H9 (cell line): ENCODE measurements around the gene ATF4. TPM values are rescaled to one million over a fixed set of nuclear protein-coding genes. Genes with fewer than 3 reads are reported as not detected.

Experiments used
- DNase-seq: peaks from one replicate; pipeline ENCODE4 v3.0.0-alpha.2; 2017
- H2AFZ ChIP-seq: one replicate; pipeline ENCODE4 v1.6.1; 2013; ENCODE audit warnings: mild to moderate bottlenecking, low read length, control low read depth, moderate library complexity
- H2AK5ac ChIP-seq: 2 replicates; pipeline ENCODE4 v1.6.1; 2013; ENCODE audit warnings: low read length, control low read depth, mixed read lengths; ENCODE audit not compliant: insufficient read length
- H2BK120ac ChIP-seq: one replicate; pipeline ENCODE4 v1.6.1; 2013; ENCODE audit warnings: low read depth, mild to moderate bottlenecking, low read length, control low read depth, inconsistent platforms; ENCODE audit not compliant: poor library complexity, severe bottlenecking
- H2BK12ac ChIP-seq: 2 replicates; pipeline ENCODE4 v1.6.1; 2013; ENCODE audit warnings: low read length, control low read depth, mixed read lengths, low read depth; ENCODE audit not compliant: insufficient read length
- H2BK15ac ChIP-seq: 2 replicates; pipeline ENCODE4 v1.6.1; 2013; ENCODE audit warnings: low read depth, low read length, control low read depth
- H2BK20ac ChIP-seq: one replicate; pipeline ENCODE4 v1.6.1; 2013; ENCODE audit warnings: low read depth, mild to moderate bottlenecking, low read length, control low read depth, inconsistent platforms; ENCODE audit not compliant: poor library complexity, severe bottlenecking
- H2BK5ac ChIP-seq: 2 replicates; pipeline ENCODE4 v1.6.1; 2013; ENCODE audit warnings: low read length, control low read depth, mixed read lengths; ENCODE audit not compliant: insufficient read length
- H3K14ac ChIP-seq: 2 replicates; pipeline ENCODE4 v1.6.1; 2013; ENCODE audit warnings: low read length, control low read depth; ENCODE audit not compliant: insufficient read depth
- H3K18ac ChIP-seq: 2 replicates; pipeline ENCODE4 v1.6.1; 2013; ENCODE audit warnings: low read depth, mild to moderate bottlenecking, mixed read lengths, low read length, control low read depth; ENCODE audit not compliant: insufficient read length
- H3K23ac ChIP-seq: 2 replicates; pipeline ENCODE4 v1.6.1; 2013; ENCODE audit warnings: low read length, control low read depth, mixed read lengths, low read depth; ENCODE audit not compliant: insufficient read length
- H3K23me2 ChIP-seq: 2 replicates; pipeline ENCODE4 v1.6.1; 2013; ENCODE audit warnings: low read depth, mild to moderate bottlenecking, mixed read lengths, low read length, control low read depth; ENCODE audit not compliant: insufficient read length, poor library complexity, severe bottlenecking
- H3K27ac ChIP-seq: 2 replicates; pipeline ENCODE4 v1.5.1; 2013; ENCODE audit warnings: low read length, control low read depth, mixed read lengths, low read depth; ENCODE audit not compliant: insufficient read length
- H3K27me3 ChIP-seq: 2 replicates; pipeline ENCODE4 v1.6.1; 2013; ENCODE audit warnings: low read length, control low read depth, inconsistent platforms; ENCODE audit not compliant: insufficient read depth
- H3K4ac ChIP-seq: 2 replicates; pipeline ENCODE4 v1.6.1; 2013; ENCODE audit warnings: low read depth, mild to moderate bottlenecking, control low read depth, inconsistent platforms, low read length, moderate library complexity
- H3K4me1 ChIP-seq: 2 replicates; pipeline ENCODE4 v1.6.1; 2013; ENCODE audit warnings: low read length, control low read depth, inconsistent platforms; ENCODE audit not compliant: insufficient read depth
- H3K4me2 ChIP-seq: 2 replicates; pipeline ENCODE4 v1.6.1; 2013; ENCODE audit warnings: low read length, control low read depth, mixed read lengths; ENCODE audit not compliant: insufficient read length, insufficient read depth
- H3K56ac ChIP-seq: 2 replicates; pipeline ENCODE4 v1.6.1; 2013; ENCODE audit warnings: low read depth, mild to moderate bottlenecking, mixed read lengths, low read length, control low read depth; ENCODE audit not compliant: insufficient read length
- H3K79me1 ChIP-seq: 2 replicates; pipeline ENCODE4 v1.6.1; 2013; ENCODE audit warnings: low read depth, mild to moderate bottlenecking, moderate library complexity, low read length, control low read depth, inconsistent platforms; ENCODE audit not compliant: insufficient read depth, poor library complexity, severe bottlenecking
- H3K79me2 ChIP-seq: 2 replicates; pipeline ENCODE4 v1.6.1; 2013; ENCODE audit warnings: low read length, control low read depth, inconsistent platforms; ENCODE audit not compliant: insufficient read depth
- H3K9ac ChIP-seq: 2 replicates; pipeline ENCODE4 v1.6.1; 2013; ENCODE audit warnings: low read length, control low read depth, mixed read lengths; ENCODE audit not compliant: insufficient read length; ENCODE audit errors: extremely low read depth
- H3K9me3 ChIP-seq: one replicate; pipeline ENCODE4 v1.6.1; 2013; ENCODE audit warnings: low read depth, low read length, inconsistent platforms; ENCODE audit not compliant: control insufficient read depth
- H3T11ph ChIP-seq: one replicate; pipeline ENCODE4 v1.6.1; 2013; ENCODE audit warnings: mild to moderate bottlenecking, low read length, control low read depth, inconsistent platforms
- H4K20me1 ChIP-seq: one replicate; pipeline ENCODE4 v1.6.1; 2013; ENCODE audit not compliant: control insufficient read depth, insufficient read length, insufficient read depth
- H4K5ac ChIP-seq: 2 replicates; pipeline ENCODE4 v1.6.1; 2013; ENCODE audit warnings: low read depth, mild to moderate bottlenecking, mixed read lengths, low read length, control low read depth; ENCODE audit not compliant: insufficient read length
- H4K8ac ChIP-seq: replicated peaks from 2 replicates; pipeline ENCODE4 v1.6.1; 2013; ENCODE audit warnings: low read length, control low read depth, mixed read lengths, low read depth; ENCODE audit not compliant: insufficient read length
- H4K91ac ChIP-seq: 2 replicates; pipeline ENCODE4 v1.6.1; 2013; ENCODE audit warnings: low read depth, mild to moderate bottlenecking, moderate library complexity, mixed read lengths, low read length, control low read depth; ENCODE audit not compliant: insufficient read length
- H3K27ac Mint-ChIP-seq, 3 experiments: 2 replicates in 2 of 3; 3 replicates in 1 of 3; pipeline ENCODE4 v1.8.0; 2020 to 2021; ENCODE audit warnings: mixed read lengths in 3 of 3, mild to moderate bottlenecking in 1 of 3, moderate library complexity in 1 of 3
- H3K27me3 Mint-ChIP-seq: 2 replicates; pipeline ENCODE4 v1.8.0; 2021; ENCODE audit warnings: low read depth, mild to moderate bottlenecking, moderate library complexity, mixed read lengths
- H3K36me3 Mint-ChIP-seq, 3 experiments: 2 replicates in 2 of 3; 3 replicates in 1 of 3; pipeline ENCODE4 v1.8.0; 2020 to 2021; ENCODE audit warnings: low read depth in 3 of 3, mixed read lengths in 3 of 3; ENCODE audit not compliant: insufficient read depth in 1 of 3
- H3K4me1 Mint-ChIP-seq, 2 experiments: 2 replicates each; pipeline ENCODE4 v1.8.0; 2020; ENCODE audit warnings: mixed read lengths in 2 of 2
- H3K4me3 Mint-ChIP-seq, 2 experiments: 2 replicates in 1 of 2; 3 replicates in 1 of 2; pipeline ENCODE4 v1.8.0; 2020 to 2021; ENCODE audit warnings: mild to moderate bottlenecking in 2 of 2, mixed read lengths in 2 of 2, moderate library complexity in 1 of 2
- H3K9me3 Mint-ChIP-seq, 2 experiments: 2 replicates in 1 of 2; 3 replicates in 1 of 2; pipeline ENCODE4 v1.8.0; 2020; ENCODE audit warnings: mild to moderate bottlenecking in 2 of 2, mixed read lengths in 2 of 2, moderate library complexity in 1 of 2
- WGBS: extraction: QIAGEN DNeasy Blood & Tissue Kit; methylation state at CpG from one replicate; pipeline ENCODE4 v1.1.7; 2013; ENCODE audit warnings: missing lambda C conversion rate, low lambda C conversion rate, mixed read lengths; ENCODE audit not compliant: insufficient read length; ENCODE audit errors: extremely low coverage; 5-methylcytosine and 5-hydroxymethylcytosine counted together
- total RNA-seq: library from RNA; stranded (reverse); gene quantifications from 2 replicates; pipeline ENCODE4 v1.2.1, GENCODE V29; 2021
- TF ChIP-seq, protein P1 (sequence below): fragments of 200-600 bp; sonication (generic); conservative IDR thresholded peaks from 3 replicates; pipeline ENCODE4 v1.8.0; 2021; ENCODE audit warnings: antibody characterized with exemption, mild to moderate bottlenecking

Gene ATF4
- total RNA-seq, 1 experiment from 2014 or later: 455 TPM

DNA sequence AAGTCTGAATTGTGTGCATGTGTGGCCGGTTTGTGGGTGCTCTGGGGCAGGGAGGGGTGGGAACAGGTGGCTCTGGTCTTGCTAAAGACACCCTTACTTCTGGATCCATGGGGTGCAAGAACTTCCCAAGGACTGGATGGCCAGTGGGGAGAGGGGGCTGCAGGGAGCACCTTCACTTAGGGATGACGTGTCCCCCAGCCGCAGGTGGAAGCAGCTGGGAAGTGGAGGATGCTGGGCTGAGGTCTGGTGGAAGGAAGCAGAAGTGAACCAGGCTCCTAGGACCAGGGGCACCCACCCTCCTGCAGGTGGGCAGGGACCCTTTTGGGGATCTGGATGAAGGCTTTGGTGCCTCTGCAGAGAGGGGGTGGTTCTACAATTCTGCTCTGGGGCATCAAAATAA is 28.2 kb upstream of the ATF4 start:
- Histone ChIP-seq H3K23ac (no peak overlapping the region), H2AFZ (no peak overlapping the region), H2BK120ac (no peak overlapping the region), H3K23me2 (no peaks in the 10 kb centered on the region), H4K5ac (no peak overlapping the region), H4K91ac (no peak overlapping the region), H2BK15ac (no peak overlapping the region), H3K18ac (no peak overlapping the region), H3K4me2 (no peak overlapping the region), H2BK20ac (no peak overlapping the region), H3K9me3 (no peaks in the 10 kb centered on the region), H3K27ac (no peak overlapping the region), H3K4me1 (no peaks in the 10 kb centered on the region), H3K4ac (no peak overlapping the region), H4K8ac (no peak overlapping the region), H3K14ac (no peak overlapping the region), H3K27me3 (peaks cover under 1% of the 10 kb centered on the region; the same call in 1 of the 2 replicates), H2BK5ac (no peak overlapping the region), H4K20me1 (no peaks in the 10 kb centered on the region), H3T11ph (no peak overlapping the region), H3K79me2 (no peaks in the 10 kb centered on the region), H3K9ac (no peak overlapping the region), H3K79me1 (no peaks in the 10 kb centered on the region), H2BK12ac (no peak overlapping the region), H3K56ac (no peak overlapping the region), H2AK5ac (no peak overlapping the region)
- DNase-seq: no peak
- H3K4me1 Mint-ChIP-seq: peaks cover 6 to 15% of the 10 kb centered on the region in 2 experiments
- H3K4me3 Mint-ChIP-seq: no peak overlapping the region
- H3K27me3 Mint-ChIP-seq: peaks cover 54% of the 10 kb centered on the region
- H3K27ac Mint-ChIP-seq: no peak overlapping the region
- peaks cover 0 to 3% of the 10 kb centered on the region in 2 experiments; a peak in 1 of 5 replicates for H3K9me3 Mint-ChIP-seq
- WGBS: no CpG with 5 or more reads among the region's 3 CpGs
- H3K36me3 Mint-ChIP-seq: peaks cover 0 to 6% (median 4%) of the 10 kb centered on the region in 3 experiments; a peak in 3 of 7 replicates
- TF ChIP-seq, protein P1, sequence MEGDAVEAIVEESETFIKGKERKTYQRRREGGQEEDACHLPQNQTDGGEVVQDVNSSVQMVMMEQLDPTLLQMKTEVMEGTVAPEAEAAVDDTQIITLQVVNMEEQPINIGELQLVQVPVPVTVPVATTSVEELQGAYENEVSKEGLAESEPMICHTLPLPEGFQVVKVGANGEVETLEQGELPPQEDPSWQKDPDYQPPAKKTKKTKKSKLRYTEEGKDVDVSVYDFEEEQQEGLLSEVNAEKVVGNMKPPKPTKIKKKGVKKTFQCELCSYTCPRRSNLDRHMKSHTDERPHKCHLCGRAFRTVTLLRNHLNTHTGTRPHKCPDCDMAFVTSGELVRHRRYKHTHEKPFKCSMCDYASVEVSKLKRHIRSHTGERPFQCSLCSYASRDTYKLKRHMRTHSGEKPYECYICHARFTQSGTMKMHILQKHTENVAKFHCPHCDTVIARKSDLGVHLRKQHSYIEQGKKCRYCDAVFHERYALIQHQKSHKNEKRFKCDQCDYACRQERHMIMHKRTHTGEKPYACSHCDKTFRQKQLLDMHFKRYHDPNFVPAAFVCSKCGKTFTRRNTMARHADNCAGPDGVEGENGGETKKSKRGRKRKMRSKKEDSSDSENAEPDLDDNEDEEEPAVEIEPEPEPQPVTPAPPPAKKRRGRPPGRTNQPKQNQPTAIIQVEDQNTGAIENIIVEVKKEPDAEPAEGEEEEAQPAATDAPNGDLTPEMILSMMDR: no peak
